Keratinocyte (primary cell): Measurements from ENCODE around the gene PRRT1B. TPM values are rescaled to one million over a fixed set of nuclear protein-coding genes. Genes with fewer than 3 reads are reported as not detected.

Experiments
- DNase-seq: peaks from one replicate; pipeline ENCODE4 v3.0.0-alpha.2; 2011; ENCODE audit warnings: low read depth, missing footprints, low spot score
- FAIRE-seq: peaks from 2 replicates; lab custom pipeline; 2011; peaks lifted over from hg19 to GRCh38; lab: Jason Lieb, UNC
- H2AFZ ChIP-seq: 2 replicates; pipeline ENCODE4 v1.6.0; 2012; ENCODE audit warnings: low read length, control low read depth, inconsistent platforms; ENCODE audit not compliant: control insufficient read depth
- H3K27ac ChIP-seq: 2 replicates; pipeline ENCODE4 v1.5.1; 2011; ENCODE audit warnings: low read length; ENCODE audit not compliant: control insufficient read depth, insufficient read depth
- H3K27me3 ChIP-seq: 3 replicates; pipeline ENCODE4 v1.6.0; 2011; ENCODE audit warnings: low read length; ENCODE audit not compliant: control insufficient read depth, insufficient read depth; ENCODE audit errors: extremely low read depth
- H3K36me3 ChIP-seq, 2 experiments: 2 replicates in 1 of 2; 3 replicates in 1 of 2; pipeline ENCODE4 v1.5.1; 2011; ENCODE audit warnings: low read length in 2 of 2, mild to moderate bottlenecking in 1 of 2; ENCODE audit not compliant: control insufficient read depth in 2 of 2, insufficient read depth in 2 of 2; ENCODE audit errors: extremely low read depth in 1 of 2
- H3K4me1 ChIP-seq: 3 replicates; pipeline ENCODE4 v1.5.1; 2011; ENCODE audit warnings: low read length; ENCODE audit not compliant: control insufficient read depth, insufficient read depth; ENCODE audit errors: extremely low read depth
- H3K4me2 ChIP-seq: 3 replicates; pipeline ENCODE4 v1.6.0; 2011; ENCODE audit warnings: low read depth, low read length; ENCODE audit not compliant: control insufficient read depth, insufficient read depth; ENCODE audit errors: extremely low read depth
- H3K4me3 ChIP-seq, 3 experiments: fragments of 200-600 bp in 1 of 3; sonication (generic) in 1 of 3; 2 replicates in 2 of 3; 3 replicates in 1 of 3; pipeline ENCODE4 v1.5.1; 2011 to 2016; ENCODE audit warnings: low read length in 3 of 3, mild to moderate bottlenecking in 3 of 3, control low read depth in 2 of 3, inconsistent platforms in 1 of 3, low read depth in 1 of 3, mixed read lengths in 1 of 3, mixed run types in 1 of 3, moderate library complexity in 1 of 3; ENCODE audit not compliant: control insufficient read depth in 2 of 3, insufficient read depth in 2 of 3; ENCODE audit errors: extremely low read depth in 1 of 3
- H3K79me2 ChIP-seq: 2 replicates; pipeline ENCODE4 v1.6.0; 2012; ENCODE audit warnings: low read length; ENCODE audit not compliant: control insufficient read depth, insufficient read depth
- H3K9ac ChIP-seq: 3 replicates; pipeline ENCODE4 v1.6.0; 2011; ENCODE audit warnings: low read length; ENCODE audit not compliant: control insufficient read depth, insufficient read depth; ENCODE audit errors: extremely low read depth
- H3K9me1 ChIP-seq: 3 replicates; pipeline ENCODE4 v1.6.0; 2011; ENCODE audit warnings: low read length; ENCODE audit not compliant: control insufficient read depth, insufficient read depth; ENCODE audit errors: extremely low read depth
- H3K9me3 ChIP-seq: 2 replicates; pipeline ENCODE4 v1.5.1; 2012; ENCODE audit warnings: low read depth, low read length; ENCODE audit not compliant: control insufficient read depth
- H4K20me1 ChIP-seq: 3 replicates; pipeline ENCODE4 v1.6.0; 2011; ENCODE audit warnings: low read length; ENCODE audit not compliant: control insufficient read depth, insufficient read depth; ENCODE audit errors: extremely low read depth
- CTCF ChIP-seq, 3 experiments: IDR thresholded peaks in 1 of 3; conservative IDR thresholded peaks in 1 of 3; optimal IDR thresholded peaks in 1 of 3; 2 replicates in 2 of 3; 3 replicates in 1 of 3; pipeline versions ENCODE3 to v1.5.1; 2011; ENCODE audit warnings: low read length in 3 of 3, mild to moderate bottlenecking in 3 of 3, moderate library complexity in 2 of 3, control low read depth in 1 of 3, inconsistent platforms in 1 of 3; ENCODE audit not compliant: insufficient read depth in 2 of 3; ENCODE audit errors: extremely low read depth in 1 of 3
- EZH2 ChIP-seq: IDR thresholded peaks from one replicate; pipeline ENCODE4 v1.6.1; 2012; ENCODE audit warnings: inconsistent platforms, mild to moderate bottlenecking, low read length, moderate library complexity
- dilution Hi-C: fragments of 300-500 bp; cut with MboI; formaldehyde crosslinking; loops from one replicate; pipeline ENCODE4 v1.7.0; 2020; ENCODE audit warnings: low sequenced_read_pairs; ENCODE audit not compliant: extremely low pct_ligation_motif_present
- polyA plus RNA-seq, 5 experiments: library from polyadenylated mRNA; depleted of rRNA in 3 of 5; stranded (reverse) in 3 of 5; stranded (forward) in 1 of 5; unstranded in 1 of 5; fragments of >200 nt; gene quantifications; 1 replicate in 1 of 5; 2 replicates in 3 of 5; 3 replicates in 1 of 5; pipeline versions ENCODE4 v1.2.1 to v1.2.3, GENCODE V29; 2011 to 2012; ENCODE audit warnings: missing spikeins in 2 of 5, low read depth in 1 of 5, low replicate concordance in 1 of 5

The PRRT1B gene
- polyA plus RNA-seq, 1 donor (not counting 4 experiments of a cell fraction or from before 2014, with no cell fraction given) = not detected

- Histone ChIP-seq H3K27ac (no peak overlapping the region), H3K4me2 (peak overlapping the region; percentile 39), H4K20me1 (no peaks in the 10 kb centered on the region), H3K79me2 (no peaks in the 10 kb centered on the region), H3K4me1 (peaks cover 7% of the 10 kb centered on the region), H3K9me3 (no peaks in the 10 kb centered on the region), H2AFZ (no peak overlapping the region), H3K36me3 (no peaks in the 10 kb centered on the region), H3K27me3 (no peaks in the 10 kb centered on the region), H3K4me3 (no peak overlapping the region), H3K9me1 (no peaks in the 10 kb centered on the region), H3K9ac (no peak overlapping the region)
- TF ChIP-seq EZH2 (no peak), CTCF (optimal IDR thresholded peaks at IDR 0.05 in 1 of 3, IDR thresholded peaks at IDR 0.05 in 1 of 3, conservative IDR thresholded peaks at IDR 0.05 in 1 of 3; ENCODE audit: extremely low read depth in 1 of 3, insufficient read depth in 2 of 3, low read length in 3 of 3) (no peak)
- dilution Hi-C loops = no loop called here
- peak; percentile 34 for FAIRE-seq
- DNase-seq = no peak
Measured at GRCh38 chr9:131562032-131562959, 17.0 kb downstream of the PRRT1B start.

- Histone ChIP-seq H3K9ac (no peak overlapping the region), H3K27ac (no peak overlapping the region), H3K36me3 (no peaks in the 10 kb centered on the region), H3K27me3 (no peaks in the 10 kb centered on the region), H3K9me1 (no peaks in the 10 kb centered on the region), H3K4me1 (peaks cover 7% of the 10 kb centered on the region), H3K9me3 (no peaks in the 10 kb centered on the region), H3K4me3 (no peak overlapping the region), H3K79me2 (no peaks in the 10 kb centered on the region), H2AFZ (no peak overlapping the region), H3K4me2 (no peak overlapping the region), H4K20me1 (no peaks in the 10 kb centered on the region)
- DNase-seq = no peak
- dilution Hi-C loops = no loop called here
- FAIRE-seq = no peak
- no peak for TF ChIP-seq EZH2
- no peak for TF ChIP-seq CTCF (optimal IDR thresholded peaks at IDR 0.05 in 1 of 3, IDR thresholded peaks at IDR 0.05 in 1 of 3, conservative IDR thresholded peaks at IDR 0.05 in 1 of 3; ENCODE audit: extremely low read depth in 1 of 3, insufficient read depth in 2 of 3, low read length in 3 of 3)
Measured at GRCh38 chr9:131565369-131565768, 20.0 kb downstream of the PRRT1B start.
